ENCODE data around the gene EMC6.

GRCh38 chr17:3697103-3697476 lies 28.5 kb downstream of the EMC6 start:
- TF ChIP-seq POLR2A (IDR thresholded peaks at IDR 0.05; ENCODE audit: low read length) (no peak), GATA1 (IDR thresholded peaks at IDR 0.05; ENCODE audit: low read depth, low read length) (no peak)

Data from erythroblast (primary cell).